Prostate gland (tissue), 2 donors: ENCODE data around the gene TCERG1L.

Experiments used
- CTCF ChIP-seq, 4 experiments: fragments of 200-600 bp in 2 of 4; fragments of 450-650 bp in 2 of 4; sonication (generic) in 2 of 4; IDR thresholded peaks; 1 replicate in 3 of 4; 2 replicates in 1 of 4; pipeline ENCODE4 v1.5.1; 2016 to 2019; ENCODE audit warnings: antibody characterized with exemption in 4 of 4, mild to moderate bottlenecking in 2 of 4, moderate library complexity in 2 of 4
- POLR2A ChIP-seq: fragments of 450-650 bp; IDR thresholded peaks from one replicate; pipeline ENCODE4 v1.6.1; 2016; ENCODE audit warnings: antibody characterized with exemption, mild to moderate bottlenecking
- POLR2AphosphoS5 ChIP-seq: sonication (generic); formaldehyde crosslinking; IDR thresholded peaks from one replicate; pipeline ENCODE4 v1.6.1; 2017; ENCODE audit warnings: antibody characterized with exemption

DNA sequence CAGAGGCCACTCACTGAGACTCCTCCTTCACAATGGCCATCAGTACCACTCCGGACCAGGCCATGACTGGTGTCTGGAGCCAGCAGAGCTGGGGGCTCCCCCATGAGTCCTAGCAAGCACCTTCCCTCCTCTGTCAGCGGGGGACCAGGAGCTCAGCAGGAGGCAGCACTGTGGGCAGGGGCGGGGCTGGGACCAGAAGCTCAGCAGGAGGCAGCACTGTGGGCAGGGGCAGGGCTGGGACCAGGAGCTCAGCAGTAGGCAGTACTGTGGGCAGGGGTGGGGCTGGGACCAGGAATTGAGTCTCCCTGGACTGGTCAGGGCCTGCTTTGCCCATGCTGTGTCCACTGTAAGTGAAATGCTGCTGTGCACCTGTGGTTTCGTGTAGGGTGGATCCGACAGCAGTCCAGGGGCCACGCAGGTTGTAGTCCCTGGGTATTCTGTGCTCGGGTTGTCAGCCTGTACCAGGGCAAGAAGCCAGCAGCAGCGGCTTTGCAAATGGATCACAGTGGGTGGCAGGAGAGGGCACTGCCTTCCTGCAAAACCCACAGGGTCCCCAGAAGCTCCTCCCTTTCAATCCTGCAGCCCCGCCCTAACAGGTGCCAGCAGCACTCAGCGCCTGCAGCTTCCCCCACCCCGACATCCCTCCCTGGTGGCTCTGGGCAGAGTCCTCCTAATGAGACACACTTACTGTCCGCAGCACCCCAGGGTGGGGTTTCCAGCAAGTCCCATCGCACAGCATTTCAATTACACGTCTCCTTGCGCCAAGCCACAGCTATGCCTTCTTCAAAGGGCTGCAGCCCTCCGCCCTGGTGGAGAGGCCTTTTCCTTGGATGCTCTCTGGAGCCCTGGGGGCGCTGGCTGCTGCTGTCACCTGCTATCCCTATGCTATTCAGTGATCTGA is 220.5 kb downstream of the TCERG1L start:
- TF ChIP-seq POLR2AphosphoS5 (no peak), CTCF (IDR thresholded peaks at IDR 0.05) (no peak), POLR2A (no peak)
